Measurements from ENCODE around the gene CIAO3. TPM values are rescaled to one million over a fixed set of nuclear protein-coding genes. Genes with fewer than 3 reads are reported as not detected.

CIAO3 gene
- total and polyA plus RNA-seq, 10 of the 15 experiments (the other 5 are each of a cell fraction or from before 2014, with no cell fraction given), result 1.4 to 37.5 (median 30.8) TPM

- CTCF ChIA-PET, result no interaction called here
- SMC1A ChIA-PET (ENCODE audit: uncharacterized antibody, unreplicated experiment), result no interaction called here
- RAD21 ChIA-PET (ENCODE audit: unreplicated experiment), result no interaction called here
- H4K20me1 ChIP-seq (ENCODE audit: control insufficient read depth, insufficient read depth), result no peaks in the 10 kb centered on the region
- no peak overlapping the region for H3K4me3 ChIP-seq
- H3K79me2 ChIP-seq (ENCODE audit: control insufficient read depth, insufficient read depth, low read length), result no peaks in the 10 kb centered on the region
- FAIRE-seq (no peak), ATAC-seq (peak; percentile 72), DNase-seq (ENCODE audit: low read depth, low spot score) (no peak)
- POLR2A ChIA-PET, result no interaction called here
- no peak overlapping the region for H3K4me2 ChIP-seq (ENCODE audit: control insufficient read depth, insufficient read depth)
- no peak overlapping the region for H3K27ac ChIP-seq (ENCODE audit: control insufficient read depth, insufficient read depth)
- no peak overlapping the region for H2AFZ ChIP-seq (ENCODE audit: control insufficient read depth, low read depth, low read length)
- H3K36me3 ChIP-seq (ENCODE audit: control insufficient read depth in 2 of 2, insufficient read depth in 2 of 2, low read length in 1 of 2), result no peaks in the 10 kb centered on the region
- intact Hi-C loops (cut with micrococcal nuclease; ENCODE audit: unreplicated experiment) (no loop called here), in situ Hi-C loops (cut with MboI) (no loop called here)
- TF ChIP-seq ZBTB4 (CRISPR knock-in tag; IDR thresholded peaks at IDR 0.05) (no peak), REST (IDR thresholded peaks at IDR 0.05; ENCODE audit: low read depth, low read length) (peak; percentile 96), SUZ12 (IDR thresholded peaks at IDR 0.05; ENCODE audit: unreplicated experiment) (peak; percentile 38), BMI1 (IDR thresholded peaks at IDR 0.05; ENCODE audit: borderline replicate concordance) (no peak)
- no peaks in the 10 kb centered on the region for H3K9me3 ChIP-seq (replicated peaks; ENCODE audit: control insufficient read depth, insufficient read depth, low read length)
- peaks cover 0 to 11% of the 10 kb centered on the region in 2 experiments; a peak in 2 of 4 replicates for H3K27me3 ChIP-seq (replicated peaks in 1 of 2; ENCODE audit: control insufficient read depth in 2 of 2, insufficient read depth in 2 of 2, low read length in 1 of 2)
- no TSS peak for BruUV-seq (replicated peaks)
- H3K4me1 ChIP-seq (ENCODE audit: control insufficient read depth, insufficient read depth, low read length), result peaks cover under 1% of the 10 kb centered on the region; the same call in 1 of the 2 replicates
- H3K9ac ChIP-seq (ENCODE audit: control insufficient read depth, insufficient read depth, low read length), result no peak overlapping the region
- 6% methylated on average over 48 of the region's 76 CpGs for WGBS (ENCODE audit: insufficient coverage, insufficient replicate concordance, low lambda C conversion rate, missing lambda C conversion rate)
Observed at GRCh38 chr16:700684-701584, 39.9 kb downstream of the CIAO3 start.

Data from GM12878 (cell line).